Tibial nerve (tissue), 4 donors: ENCODE data around the gene PIP5KL1.

Experiments used
- CTCF ChIP-seq, 5 experiments: fragments of 200-600 bp in 3 of 5; fragments of 450-650 bp in 2 of 5; sonication (generic) in 3 of 5; IDR thresholded peaks; one replicate each; pipeline ENCODE4 v1.5.1; 2016 to 2019; ENCODE audit warnings: antibody characterized with exemption in 5 of 5, mild to moderate bottlenecking in 3 of 5, moderate library complexity in 2 of 5
- EP300 ChIP-seq, 2 donors: sonication (generic); formaldehyde crosslinking; IDR thresholded peaks; one replicate each; pipeline ENCODE4 v1.6.1; 2017; ENCODE audit warnings: antibody characterized with exemption in 2 of 2, mild to moderate bottlenecking in 1 of 2
- POLR2A ChIP-seq, 2 donors: fragments of 450-650 bp; IDR thresholded peaks; one replicate each; pipeline ENCODE4 v1.6.1; 2017; ENCODE audit warnings: antibody characterized with exemption in 2 of 2, mild to moderate bottlenecking in 2 of 2, moderate library complexity in 2 of 2

GRCh38 chr9:127937388-127938297 is 7.1 kb upstream of the PIP5KL1 start, which contains the start of gene DPM2:
- TF ChIP-seq POLR2A (IDR thresholded peaks at IDR 0.05) (peak; percentile 42 to 55), EP300 (IDR thresholded peaks at IDR 0.05) (peak; percentile 35 to 84), CTCF (IDR thresholded peaks at IDR 0.05) (no peak)
